Endodermal cell (in vitro differentiated cells): Measurements from ENCODE around the gene TNFRSF14. TPM values are rescaled to one million over a fixed set of nuclear protein-coding genes. Genes with fewer than 3 reads are reported as not detected.

Experiments
- DNase-seq: peaks from one replicate; pipeline ENCODE4 v3.0.0-alpha.2; 2017
- H3K27ac ChIP-seq: 2 replicates; pipeline ENCODE4 v1.5.1; 2013; ENCODE audit warnings: mild to moderate bottlenecking, low read depth, low read length, moderate library complexity
- H3K27me3 ChIP-seq: 2 replicates; pipeline ENCODE4 v1.6.1; 2013; ENCODE audit warnings: mild to moderate bottlenecking, low read length, moderate library complexity; ENCODE audit not compliant: insufficient read depth, control insufficient read depth, poor library complexity, severe bottlenecking
- H3K36me3 ChIP-seq: 2 replicates; pipeline ENCODE4 v1.7.0; 2013; ENCODE audit warnings: mild to moderate bottlenecking, low read length, moderate library complexity; ENCODE audit not compliant: control insufficient read depth, insufficient read depth
- H3K4me1 ChIP-seq: one replicate; pipeline ENCODE4 v1.7.0; 2013; ENCODE audit warnings: low read length; ENCODE audit not compliant: control insufficient read depth, insufficient read depth
- H3K4me3 ChIP-seq: 2 replicates; pipeline ENCODE4 v1.5.1; 2013; ENCODE audit warnings: mild to moderate bottlenecking, low read length, moderate library complexity
- H3K9ac ChIP-seq: 2 replicates; pipeline ENCODE4 v1.6.1; 2013; ENCODE audit warnings: mild to moderate bottlenecking, low read length, moderate library complexity; ENCODE audit not compliant: poor library complexity, severe bottlenecking; ENCODE audit errors: extremely low read depth
- H3K9me3 ChIP-seq: 2 replicates; pipeline ENCODE4 v1.6.1; 2013; ENCODE audit warnings: mild to moderate bottlenecking, low read length, moderate library complexity; ENCODE audit not compliant: control insufficient read depth
- H3K27ac Mint-ChIP-seq: 2 replicates; pipeline ENCODE4 v1.8.0; 2020; ENCODE audit warnings: mixed read lengths
- H3K27me3 Mint-ChIP-seq: 2 replicates; pipeline ENCODE4 v1.8.0; 2021; ENCODE audit warnings: mild to moderate bottlenecking, mixed read lengths; ENCODE audit not compliant: insufficient read depth
- H3K36me3 Mint-ChIP-seq: 2 replicates; pipeline ENCODE4 v1.8.0; 2020; ENCODE audit warnings: low read depth, mixed read lengths
- H3K4me1 Mint-ChIP-seq: 2 replicates; pipeline ENCODE4 v1.8.0; 2020; ENCODE audit warnings: mixed read lengths
- H3K4me3 Mint-ChIP-seq: 2 replicates; pipeline ENCODE4 v1.8.0; 2020; ENCODE audit warnings: mild to moderate bottlenecking, moderate library complexity, mixed read lengths
- H3K9me3 Mint-ChIP-seq: 2 replicates; pipeline ENCODE4 v1.8.0; 2020; ENCODE audit warnings: mild to moderate bottlenecking, mixed read lengths
- WGBS, 2 experiments: methylation state at CpG; one replicate each; pipeline versions ENCODE4 v1.1.5 to v1.1.7; 2013; ENCODE audit warnings: missing lambda C conversion rate in 2 of 2, mixed read lengths in 1 of 2; ENCODE audit not compliant: insufficient coverage in 1 of 2, insufficient read length in 1 of 2; 5-methylcytosine and 5-hydroxymethylcytosine counted together
- total RNA-seq, 2 donors: library from RNA; stranded (reverse); fragmentation: NEBNext Ultra II Directional in 1 of 2; extraction: Animal tissue kit (Norgen Biotek cat#: 25700) in 1 of 2; gene quantifications; 2 replicates in 1 of 2; 3 replicates in 1 of 2; pipeline ENCODE4 v1.2.1, GENCODE V29; 2021
- TF ChIP-seq, protein P1 (sequence below): fragments of 200-600 bp; sonication (generic); conservative IDR thresholded peaks from 2 replicates; pipeline ENCODE4 v1.5.0; 2021; ENCODE audit warnings: antibody characterized with exemption, mild to moderate bottlenecking

Gene TNFRSF14
- total RNA-seq, 2 donors from 2014 or later = 0.29 to 0.46 TPM

DNA sequence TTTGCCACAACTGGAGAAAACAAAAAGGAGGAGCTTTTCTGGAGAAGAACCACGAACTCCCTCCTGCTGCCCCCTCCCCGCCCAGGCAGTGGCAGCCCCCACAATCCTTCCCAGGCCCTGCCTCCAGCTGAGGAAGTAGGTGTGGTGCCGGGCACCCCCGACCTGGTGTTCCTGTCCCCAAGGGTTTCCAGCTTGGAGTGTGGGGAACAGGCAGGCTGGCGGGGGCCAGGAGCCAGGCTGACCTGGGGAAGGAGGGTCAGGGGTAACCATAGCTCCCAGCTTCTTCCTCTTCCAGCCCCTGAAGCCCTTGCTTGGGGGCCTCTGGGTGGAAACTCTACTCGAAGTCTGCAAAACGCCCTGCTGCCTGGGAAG is 21.9 kb upstream of the TNFRSF14 start:
- peaks cover 3% of the 10 kb centered on the region for H3K4me1 ChIP-seq
- H3K36me3 Mint-ChIP-seq = no peaks in the 10 kb centered on the region
- 72% methylated on average over 7 of the region's 7 CpGs; no CpG with 5 or more reads in 1 of the 2 experiments for WGBS, 2 experiments
- no peak overlapping the region for H3K27ac ChIP-seq
- TF ChIP-seq, protein P1, sequence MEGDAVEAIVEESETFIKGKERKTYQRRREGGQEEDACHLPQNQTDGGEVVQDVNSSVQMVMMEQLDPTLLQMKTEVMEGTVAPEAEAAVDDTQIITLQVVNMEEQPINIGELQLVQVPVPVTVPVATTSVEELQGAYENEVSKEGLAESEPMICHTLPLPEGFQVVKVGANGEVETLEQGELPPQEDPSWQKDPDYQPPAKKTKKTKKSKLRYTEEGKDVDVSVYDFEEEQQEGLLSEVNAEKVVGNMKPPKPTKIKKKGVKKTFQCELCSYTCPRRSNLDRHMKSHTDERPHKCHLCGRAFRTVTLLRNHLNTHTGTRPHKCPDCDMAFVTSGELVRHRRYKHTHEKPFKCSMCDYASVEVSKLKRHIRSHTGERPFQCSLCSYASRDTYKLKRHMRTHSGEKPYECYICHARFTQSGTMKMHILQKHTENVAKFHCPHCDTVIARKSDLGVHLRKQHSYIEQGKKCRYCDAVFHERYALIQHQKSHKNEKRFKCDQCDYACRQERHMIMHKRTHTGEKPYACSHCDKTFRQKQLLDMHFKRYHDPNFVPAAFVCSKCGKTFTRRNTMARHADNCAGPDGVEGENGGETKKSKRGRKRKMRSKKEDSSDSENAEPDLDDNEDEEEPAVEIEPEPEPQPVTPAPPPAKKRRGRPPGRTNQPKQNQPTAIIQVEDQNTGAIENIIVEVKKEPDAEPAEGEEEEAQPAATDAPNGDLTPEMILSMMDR = no peak
- H3K27me3 ChIP-seq = peaks cover 84% of the 10 kb centered on the region
- DNase-seq = no peak
- H3K4me3 ChIP-seq = no peak overlapping the region
- no peak overlapping the region for H3K4me3 Mint-ChIP-seq
- no peak overlapping the region for H3K27ac Mint-ChIP-seq
- peaks cover 81% of the 10 kb centered on the region for H3K27me3 Mint-ChIP-seq
- no peak overlapping the region for H3K9ac ChIP-seq
- H3K9me3 Mint-ChIP-seq = no peaks in the 10 kb centered on the region
- H3K36me3 ChIP-seq = no peaks in the 10 kb centered on the region
- H3K9me3 ChIP-seq = no peaks in the 10 kb centered on the region
- peaks cover 6% of the 10 kb centered on the region for H3K4me1 Mint-ChIP-seq

DNA sequence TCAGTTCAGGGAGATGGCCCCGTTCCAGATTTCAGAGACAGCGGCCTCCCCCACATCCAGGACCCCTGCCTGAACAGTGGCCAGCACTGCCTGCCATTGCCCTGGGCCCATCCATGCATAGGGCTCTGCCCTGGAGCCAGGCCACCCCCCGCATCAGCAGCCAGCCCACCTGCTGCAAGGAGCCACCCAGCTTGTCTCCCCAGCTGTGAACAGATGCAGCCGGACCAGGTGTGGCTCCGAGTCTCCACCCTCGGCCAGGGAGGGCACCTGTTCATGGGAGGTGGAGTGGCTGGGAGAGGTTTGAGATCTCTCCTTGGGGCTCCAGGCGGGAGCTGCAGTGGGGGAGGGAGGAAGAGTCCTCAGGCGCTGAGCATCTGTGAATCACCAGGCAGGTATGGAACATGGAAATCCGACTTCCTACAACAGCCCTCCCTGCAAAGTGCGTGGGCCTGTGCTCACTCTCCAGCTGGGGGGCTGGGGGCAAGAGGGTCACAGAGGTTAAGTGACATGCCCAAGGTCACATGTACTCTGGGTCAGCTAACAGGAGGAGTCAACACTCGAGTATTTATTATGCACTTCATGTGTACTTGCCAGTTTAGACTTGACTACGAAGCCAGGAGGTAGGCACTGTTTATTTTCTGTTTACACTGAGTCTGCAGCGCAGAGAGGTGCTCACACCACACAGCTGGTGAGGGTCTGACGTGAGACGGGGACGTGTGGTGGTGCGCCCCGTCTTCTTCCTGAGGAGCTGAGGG is 21.3 kb upstream of the TNFRSF14 start:
- Histone ChIP-seq H3K27me3 (peaks cover 81% of the 10 kb centered on the region), H3K4me3 (no peak overlapping the region), H3K27ac (no peak overlapping the region), H3K9me3 (no peaks in the 10 kb centered on the region), H3K36me3 (no peaks in the 10 kb centered on the region), H3K9ac (no peak overlapping the region), H3K4me1 (peaks cover 3% of the 10 kb centered on the region)
- peak; percentile 81 for DNase-seq
- Mint-ChIP-seq H3K9me3 (no peaks in the 10 kb centered on the region), H3K4me3 (no peak overlapping the region), H3K27me3 (peaks cover 78% of the 10 kb centered on the region), H3K27ac (no peak overlapping the region), H3K4me1 (peaks cover 6% of the 10 kb centered on the region), H3K36me3 (no peaks in the 10 kb centered on the region)
- TF ChIP-seq, protein P1 = no peak
- 56 to 70% methylated on average over 7 to 18 of the region's 18 CpGs for WGBS, 2 experiments

DNA sequence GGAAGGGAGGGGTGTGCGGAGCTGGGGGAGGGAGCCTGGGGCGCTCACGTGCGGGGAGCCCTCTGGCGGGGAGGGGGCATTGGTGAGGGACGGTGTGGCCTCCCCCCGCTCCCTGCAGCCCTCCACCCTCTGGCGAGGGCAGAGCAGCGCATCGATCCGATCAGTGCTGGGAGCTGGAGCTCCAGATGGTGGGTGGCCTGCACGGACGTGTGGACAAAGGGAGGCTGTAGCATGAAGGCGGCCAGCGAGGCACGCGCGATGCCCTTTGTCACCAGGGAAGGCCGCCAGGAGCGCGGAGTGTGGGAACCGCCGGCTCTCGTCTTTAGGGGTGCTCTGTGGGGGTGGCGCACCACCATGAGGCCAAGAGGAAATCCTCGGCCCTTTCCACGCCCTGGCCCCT is 20.7 kb upstream of the TNFRSF14 start:
- Histone ChIP-seq H3K4me1 (peaks cover 3% of the 10 kb centered on the region), H3K27me3 (peaks cover 75% of the 10 kb centered on the region), H3K36me3 (no peaks in the 10 kb centered on the region), H3K4me3 (no peak overlapping the region), H3K9ac (no peak overlapping the region), H3K27ac (no peak overlapping the region), H3K9me3 (no peaks in the 10 kb centered on the region)
- 74 to 77% methylated on average over 11 to 27 of the region's 27 CpGs for WGBS, 2 experiments
- H3K36me3 Mint-ChIP-seq = no peaks in the 10 kb centered on the region
- H3K4me1 Mint-ChIP-seq = peaks cover 6% of the 10 kb centered on the region
- H3K27ac Mint-ChIP-seq = no peak overlapping the region
- no peak for DNase-seq
- H3K4me3 Mint-ChIP-seq = no peak overlapping the region
- TF ChIP-seq, protein P1 = peak; percentile 11
- no peaks in the 10 kb centered on the region for H3K9me3 Mint-ChIP-seq
- H3K27me3 Mint-ChIP-seq = peaks cover 74% of the 10 kb centered on the region
